K562 (cell line): ENCODE measurements around the gene CTDSP1. TPM values are rescaled to one million over a fixed set of nuclear protein-coding genes. Genes with fewer than 3 reads are reported as not detected.
A peak's percentile ranks its signal among the peaks of the same experiment; 100 is the strongest.

Experiments used
- EHMT2 ChIP-seq: fragments of 450-650 bp; IDR thresholded peaks from 2 replicates; pipeline ENCODE4 v1.6.1; 2018; ENCODE audit warnings: antibody characterized with exemption
- ERF ChIP-seq: fragments of 450-650 bp; formaldehyde crosslinking; IDR thresholded peaks from 2 replicates; pipeline ENCODE4 v1.4.0; 2020; ENCODE audit warnings: mild to moderate bottlenecking, mixed read lengths
- EZH2 ChIP-seq: IDR thresholded peaks from 2 replicates; pipeline ENCODE4 v1.6.1; 2012; ENCODE audit warnings: low read depth, mild to moderate bottlenecking, inconsistent platforms, low read length, borderline replicate concordance
- NR1H2 ChIP-seq: sonication (generic); formaldehyde crosslinking; IDR thresholded peaks from 2 replicates; pipeline ENCODE4 v1.4.0; 2020; ENCODE audit warnings: mild to moderate bottlenecking, missing genetic modification reagents
- PYGO2 ChIP-seq: fragments of 450-650 bp; IDR thresholded peaks from 2 replicates; pipeline ENCODE4 v1.6.1; 2016; ENCODE audit warnings: mild to moderate bottlenecking, missing genetic modification characterization, moderate library complexity, missing compliant biosample characterization
- RBM34 ChIP-seq: fragments of 200-400 bp; formaldehyde crosslinking; IDR thresholded peaks from 2 replicates; pipeline ENCODE4 v1.6.1; 2018; ENCODE audit warnings: low read length, borderline replicate concordance; ENCODE audit not compliant: insufficient read depth
- SMARCE1 ChIP-seq: fragments of 450-650 bp; IDR thresholded peaks from 2 replicates; pipeline ENCODE4 v1.7.1; 2016; ENCODE audit warnings: mild to moderate bottlenecking
- STAT5A ChIP-seq: IDR thresholded peaks from 2 replicates; pipeline ENCODE4 v1.6.1; 2012; ENCODE audit warnings: low read length, inconsistent platforms, borderline replicate concordance
- WHSC1 ChIP-seq: IDR thresholded peaks from one replicate; pipeline ENCODE4 v1.6.1; 2012; ENCODE audit warnings: low read length, control low read depth, inconsistent platforms
- ZFX ChIP-seq: sonication (generic); formaldehyde crosslinking; IDR thresholded peaks from 2 replicates; pipeline ENCODE4 v1.8.0; 2022; ENCODE audit warnings: mild to moderate bottlenecking, missing genetic modification reagents, moderate library complexity
- ZNF197 ChIP-seq: fragments of 200-800 bp; sonication (Bioruptor generic); IDR thresholded peaks from 2 replicates; pipeline ENCODE4 v1.6.1; 2016; ENCODE audit warnings: low read depth, missing genetic modification characterization, missing compliant biosample characterization
- ZNF3 ChIP-seq: fragments of 250-450 bp; sonication (Bioruptor Pico); IDR thresholded peaks from 2 replicates; pipeline ENCODE4 v1.5.0; 2021; ENCODE audit warnings: mild to moderate bottlenecking, moderate library complexity
- ZNF384 ChIP-seq: IDR thresholded peaks from 2 replicates; pipeline ENCODE4 v1.6.1; 2012; ENCODE audit warnings: low read depth, low read length, improper control_type of control experiment
- ZNF644 ChIP-seq: fragments of 200-800 bp; sonication (Bioruptor generic); IDR thresholded peaks from 2 replicates; pipeline ENCODE4 v1.6.1; 2016; ENCODE audit warnings: low read depth, missing genetic modification characterization, missing compliant biosample characterization
- ZNF696 ChIP-seq: fragments of 250-450 bp; sonication (Bioruptor Pico); conservative IDR thresholded peaks from 2 replicates; pipeline ENCODE4 v1.4.0; 2020; ENCODE audit warnings: mild to moderate bottlenecking, moderate library complexity
- polyA plus RNA-seq, 8 experiments: library from polyadenylated mRNA; depleted of rRNA in 4 of 8; stranded (reverse) in 5 of 8; unstranded in 3 of 8; fragments of >200 nt; fragmentation: Nextera tagmentation in 2 of 8; fragmentation: Illumina TruSeq in 1 of 8; extraction: Ambion mirVana in 2 of 8; extraction: Trizol in 1 of 8; gene quantifications; 2 replicates each; pipeline versions ENCODE4 v1.2.1 to v1.2.3, GENCODE V29; 2011 to 2014; ENCODE audit warnings: inconsistent platforms in 1 of 8, missing spikeins in 1 of 8
- total RNA-seq, 7 experiments: library from RNA; depleted of rRNA in 6 of 7; stranded (reverse); fragments of >200 nt in 6 of 7; fragmentation: Illumina TruSeq in 2 of 7; extraction: Trizol in 2 of 7; gene quantifications; 2 replicates each; pipeline versions ENCODE4 v1.2.1 to v1.2.3, GENCODE V29; 2011 to 2021; ENCODE audit warnings: low replicate concordance in 1 of 7
- TF ChIP-seq, protein P1 (sequence below): sonication (generic); formaldehyde crosslinking; IDR thresholded peaks from 2 replicates; pipeline ENCODE4 v1.4.0; 2020; ENCODE audit warnings: mild to moderate bottlenecking, missing genetic modification reagents
- TF ChIP-seq, protein P2 (sequence below): IDR thresholded peaks from 2 replicates; pipeline ENCODE4 v1.6.1; 2012; ENCODE audit warnings: low read depth, low read length, improper control_type of control experiment, borderline replicate concordance
- TF ChIP-seq, protein P3 (sequence below), 2 experiments: fragments of 450-650 bp in 1 of 2; IDR thresholded peaks; 2 replicates each; pipeline ENCODE4 v1.6.1; 2011 to 2017; ENCODE audit warnings: low read depth in 2 of 2, antibody characterized with exemption in 1 of 2, borderline replicate concordance in 1 of 2, low read length in 1 of 2, mild to moderate bottlenecking in 1 of 2, mixed read lengths in 1 of 2; ENCODE audit not compliant: control insufficient read depth in 1 of 2
- TF ChIP-seq, protein P4 (sequence below): sonication (generic); IDR thresholded peaks from 2 replicates; pipeline ENCODE4 v1.6.1; 2016
- TF ChIP-seq, protein P5 (sequence below): sonication (generic); formaldehyde crosslinking; IDR thresholded peaks from 2 replicates; pipeline ENCODE4 v1.9.0; 2022; ENCODE audit warnings: mild to moderate bottlenecking, missing genetic modification reagents

The CTDSP1 gene
- total and polyA plus RNA-seq, 9 of the 15 experiments (the other 6 are each of a cell fraction or from before 2014, with no cell fraction given), result 2.4 to 74.8 (median 45.8) TPM

DNA sequence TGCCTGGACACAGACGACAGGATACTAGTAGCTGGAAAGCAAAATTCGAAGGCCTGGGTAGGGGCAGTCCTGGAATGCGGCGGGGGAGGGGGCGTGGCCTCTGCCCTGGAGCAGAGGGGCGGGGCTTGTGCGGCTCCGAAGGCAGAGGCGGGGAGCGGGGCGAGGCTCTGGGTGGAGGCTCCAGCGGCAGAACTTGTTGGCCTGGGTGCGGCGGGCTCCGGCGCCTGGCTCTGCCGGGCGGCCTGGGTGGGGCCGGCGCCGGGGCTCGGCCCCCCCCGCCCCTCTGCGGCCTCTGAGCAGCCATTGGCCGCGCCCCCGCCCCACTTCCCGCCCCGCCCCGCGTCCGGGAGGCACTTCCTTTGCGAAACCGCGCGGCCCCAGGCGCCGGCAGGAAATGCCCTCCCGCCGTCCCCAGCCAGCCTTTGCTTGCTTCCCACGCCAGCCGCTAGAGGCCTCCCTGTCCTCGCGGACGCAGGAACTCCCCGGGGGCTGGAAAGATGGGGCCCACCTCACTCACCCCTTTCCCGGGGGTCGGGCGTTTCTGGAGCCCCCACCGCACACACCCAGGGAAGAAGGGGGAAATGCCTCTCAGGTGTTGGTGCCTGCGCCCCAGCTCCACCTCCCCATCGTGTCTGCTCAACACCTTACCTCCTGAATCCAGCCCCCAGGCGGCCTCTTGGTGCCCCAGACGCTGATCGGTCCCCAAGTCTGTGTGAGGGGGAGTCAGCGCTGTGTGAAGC is 6.7 kb downstream of the CTDSP1 start (continued):
- TF ChIP-seq ZNF644 (tag) (no peak), ZNF3 (CRISPR knock-in tag) (no peak), ZNF696 (0 out of 2 replicates have a peak, but pooled peaks have one; percentile 42), NR1H2 (CRISPR knock-in tag) (no peak), SMARCE1 (no peak; the same call in 1 of the 2 replicates), ZNF197 (CRISPR knock-in tag) (no peak), RBM34 (no peak), EZH2 (no peak), ERF (CRISPR knock-in tag) (peak; percentile 84; the same call in 1 of the 2 replicates), EHMT2 (no peak), ZNF384 (no peak), STAT5A (no peak), ZFX (CRISPR knock-in tag) (peak; percentile 45; the same call in 1 of the 2 replicates), WHSC1 (no peak), PYGO2 (tag) (no peak)
- TF ChIP-seq, protein P1, sequence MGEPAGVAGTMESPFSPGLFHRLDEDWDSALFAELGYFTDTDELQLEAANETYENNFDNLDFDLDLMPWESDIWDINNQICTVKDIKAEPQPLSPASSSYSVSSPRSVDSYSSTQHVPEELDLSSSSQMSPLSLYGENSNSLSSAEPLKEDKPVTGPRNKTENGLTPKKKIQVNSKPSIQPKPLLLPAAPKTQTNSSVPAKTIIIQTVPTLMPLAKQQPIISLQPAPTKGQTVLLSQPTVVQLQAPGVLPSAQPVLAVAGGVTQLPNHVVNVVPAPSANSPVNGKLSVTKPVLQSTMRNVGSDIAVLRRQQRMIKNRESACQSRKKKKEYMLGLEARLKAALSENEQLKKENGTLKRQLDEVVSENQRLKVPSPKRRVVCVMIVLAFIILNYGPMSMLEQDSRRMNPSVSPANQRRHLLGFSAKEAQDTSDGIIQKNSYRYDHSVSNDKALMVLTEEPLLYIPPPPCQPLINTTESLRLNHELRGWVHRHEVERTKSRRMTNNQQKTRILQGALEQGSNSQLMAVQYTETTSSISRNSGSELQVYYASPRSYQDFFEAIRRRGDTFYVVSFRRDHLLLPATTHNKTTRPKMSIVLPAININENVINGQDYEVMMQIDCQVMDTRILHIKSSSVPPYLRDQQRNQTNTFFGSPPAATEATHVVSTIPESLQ, result no peak
- TF ChIP-seq, protein P2, sequence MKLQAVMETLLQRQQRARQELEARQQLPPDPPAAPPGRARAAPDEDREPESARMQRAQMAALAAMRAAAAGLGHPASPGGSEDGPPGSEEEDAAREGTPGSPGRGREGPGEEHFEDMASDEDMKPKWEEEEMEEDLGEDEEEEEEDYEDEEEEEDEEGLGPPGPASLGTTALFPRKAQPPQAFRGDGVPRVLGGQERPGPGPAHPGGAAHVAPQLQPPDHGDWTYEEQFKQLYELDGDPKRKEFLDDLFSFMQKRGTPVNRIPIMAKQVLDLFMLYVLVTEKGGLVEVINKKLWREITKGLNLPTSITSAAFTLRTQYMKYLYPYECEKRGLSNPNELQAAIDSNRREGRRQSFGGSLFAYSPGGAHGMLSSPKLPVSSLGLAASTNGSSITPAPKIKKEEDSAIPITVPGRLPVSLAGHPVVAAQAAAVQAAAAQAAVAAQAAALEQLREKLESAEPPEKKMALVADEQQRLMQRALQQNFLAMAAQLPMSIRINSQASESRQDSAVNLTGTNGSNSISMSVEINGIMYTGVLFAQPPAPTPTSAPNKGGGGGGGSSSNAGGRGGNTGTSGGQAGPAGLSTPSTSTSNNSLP, result no peak
- TF ChIP-seq, protein P3, sequence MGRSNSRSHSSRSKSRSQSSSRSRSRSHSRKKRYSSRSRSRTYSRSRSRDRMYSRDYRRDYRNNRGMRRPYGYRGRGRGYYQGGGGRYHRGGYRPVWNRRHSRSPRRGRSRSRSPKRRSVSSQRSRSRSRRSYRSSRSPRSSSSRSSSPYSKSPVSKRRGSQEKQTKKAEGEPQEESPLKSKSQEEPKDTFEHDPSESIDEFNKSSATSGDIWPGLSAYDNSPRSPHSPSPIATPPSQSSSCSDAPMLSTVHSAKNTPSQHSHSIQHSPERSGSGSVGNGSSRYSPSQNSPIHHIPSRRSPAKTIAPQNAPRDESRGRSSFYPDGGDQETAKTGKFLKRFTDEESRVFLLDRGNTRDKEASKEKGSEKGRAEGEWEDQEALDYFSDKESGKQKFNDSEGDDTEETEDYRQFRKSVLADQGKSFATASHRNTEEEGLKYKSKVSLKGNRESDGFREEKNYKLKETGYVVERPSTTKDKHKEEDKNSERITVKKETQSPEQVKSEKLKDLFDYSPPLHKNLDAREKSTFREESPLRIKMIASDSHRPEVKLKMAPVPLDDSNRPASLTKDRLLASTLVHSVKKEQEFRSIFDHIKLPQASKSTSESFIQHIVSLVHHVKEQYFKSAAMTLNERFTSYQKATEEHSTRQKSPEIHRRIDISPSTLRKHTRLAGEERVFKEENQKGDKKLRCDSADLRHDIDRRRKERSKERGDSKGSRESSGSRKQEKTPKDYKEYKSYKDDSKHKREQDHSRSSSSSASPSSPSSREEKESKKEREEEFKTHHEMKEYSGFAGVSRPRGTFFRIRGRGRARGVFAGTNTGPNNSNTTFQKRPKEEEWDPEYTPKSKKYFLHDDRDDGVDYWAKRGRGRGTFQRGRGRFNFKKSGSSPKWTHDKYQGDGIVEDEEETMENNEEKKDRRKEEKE (IDR thresholded peaks at IDR 0.05; ENCODE audit: borderline replicate concordance in 1 of 2, control insufficient read depth in 1 of 2, low read depth in 2 of 2, low read length in 1 of 2), result 0 out of 4 replicates have a peak, but pooled peaks of 1 of the 2 experiments have one; percentile 69
- TF ChIP-seq, protein P4, sequence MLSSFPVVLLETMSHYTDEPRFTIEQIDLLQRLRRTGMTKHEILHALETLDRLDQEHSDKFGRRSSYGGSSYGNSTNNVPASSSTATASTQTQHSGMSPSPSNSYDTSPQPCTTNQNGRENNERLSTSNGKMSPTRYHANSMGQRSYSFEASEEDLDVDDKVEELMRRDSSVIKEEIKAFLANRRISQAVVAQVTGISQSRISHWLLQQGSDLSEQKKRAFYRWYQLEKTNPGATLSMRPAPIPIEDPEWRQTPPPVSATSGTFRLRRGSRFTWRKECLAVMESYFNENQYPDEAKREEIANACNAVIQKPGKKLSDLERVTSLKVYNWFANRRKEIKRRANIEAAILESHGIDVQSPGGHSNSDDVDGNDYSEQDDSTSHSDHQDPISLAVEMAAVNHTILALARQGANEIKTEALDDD, result no peak
- TF ChIP-seq, protein P5, sequence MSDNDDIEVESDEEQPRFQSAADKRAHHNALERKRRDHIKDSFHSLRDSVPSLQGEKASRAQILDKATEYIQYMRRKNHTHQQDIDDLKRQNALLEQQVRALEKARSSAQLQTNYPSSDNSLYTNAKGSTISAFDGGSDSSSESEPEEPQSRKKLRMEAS, result no peak
